Activated T-cell treated with anti-CD3 and anti-CD28 coated beads, Interleukin-2, amount 50 U/mL, for 24 hours (primary cell): Measurements from ENCODE around the gene ZNF490.
"Not testable (repeated sequence)": the region's sequence is repeated elsewhere in the genome, so short reads cannot be mapped to it uniquely, and the experiment has no call there.

ENCODE experiments used
- DNase-seq: peaks from one replicate; pipeline ENCODE4 v3.0.0-alpha.2; 2020
- H3K27ac Mint-ChIP-seq: 2 replicates; pipeline ENCODE4 v1.8.0; 2020; ENCODE audit warnings: mild to moderate bottlenecking, mixed read lengths
- H3K27me3 Mint-ChIP-seq: 2 replicates; pipeline ENCODE4 v1.8.0; 2020; ENCODE audit warnings: mixed read lengths
- H3K36me3 Mint-ChIP-seq: 2 replicates; pipeline ENCODE4 v1.8.0; 2020; ENCODE audit warnings: low read depth, mixed read lengths
- H3K4me1 Mint-ChIP-seq: 2 replicates; pipeline ENCODE4 v1.8.0; 2020; ENCODE audit warnings: low read depth, mixed read lengths
- H3K4me3 Mint-ChIP-seq: 2 replicates; pipeline ENCODE4 v1.8.0; 2020; ENCODE audit warnings: mild to moderate bottlenecking, moderate library complexity, mixed read lengths
- H3K9me3 Mint-ChIP-seq: 2 replicates; pipeline ENCODE4 v1.8.0; 2020; ENCODE audit warnings: mixed read lengths

ZNF490 gene

DNA sequence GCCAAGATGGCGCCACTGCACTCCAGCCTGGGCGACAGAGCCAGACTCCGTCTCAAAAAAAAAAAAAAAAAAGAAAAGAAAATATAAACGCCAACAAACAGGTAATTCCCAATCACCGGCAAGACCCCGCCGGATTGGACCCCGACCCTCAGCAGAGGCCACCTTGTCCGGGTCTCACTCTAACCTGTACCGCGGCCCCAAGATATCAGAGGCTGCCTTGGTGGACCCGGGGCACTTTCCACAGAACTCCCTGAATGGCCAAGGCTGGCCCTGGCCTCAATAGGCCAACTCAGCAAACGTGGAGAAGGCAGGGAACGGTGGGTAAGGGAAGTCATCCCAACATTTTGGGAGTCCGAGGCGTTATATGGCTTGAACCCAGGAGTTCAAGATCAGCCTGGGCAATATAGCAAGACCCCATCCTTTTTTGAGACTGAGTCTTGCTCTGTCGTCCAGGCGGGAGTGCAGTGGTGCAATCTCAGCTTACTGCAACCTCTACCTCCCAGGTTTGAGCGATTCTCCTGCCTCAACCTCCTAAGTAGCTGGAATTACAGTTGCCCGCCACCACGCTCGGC, 28.1 kb upstream of the ZNF490 start:
- Mint-ChIP-seq H3K27ac (no peak overlapping the region), H3K4me1 (peaks cover 27% of the 10 kb centered on the region), H3K9me3 (no peaks in the 10 kb centered on the region), H3K27me3 (no peaks in the 10 kb centered on the region), H3K36me3 (peaks cover 29% of the 10 kb centered on the region), H3K4me3 (no peak overlapping the region)
- no peak for DNase-seq

DNA sequence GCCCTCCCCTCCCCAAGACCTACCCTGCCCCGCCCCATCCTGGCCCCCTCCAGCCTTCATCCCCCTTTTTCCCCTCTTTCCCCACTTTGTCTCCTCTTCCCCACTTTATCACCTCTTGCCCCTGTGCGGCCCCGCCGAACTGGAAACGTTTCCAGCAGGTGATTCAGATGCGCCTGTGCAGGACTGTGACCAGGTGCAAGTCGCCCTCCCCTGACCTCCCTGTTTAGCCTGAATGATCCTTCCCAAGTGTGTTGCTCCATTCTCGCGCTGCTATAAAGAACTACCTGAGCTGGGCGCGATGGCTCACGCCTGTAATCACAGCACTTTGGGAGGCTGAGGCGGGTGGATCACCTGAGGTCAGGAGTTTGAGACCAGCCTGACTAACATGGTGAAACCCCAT, 26.0 kb upstream of the ZNF490 start:
- peaks cover 34% of the 10 kb centered on the region for H3K36me3 Mint-ChIP-seq
- DNase-seq: no peak
- no peaks in the 10 kb centered on the region for H3K27me3 Mint-ChIP-seq
- H3K4me3 Mint-ChIP-seq: no peak overlapping the region
- no peaks in the 10 kb centered on the region for H3K9me3 Mint-ChIP-seq
- H3K27ac Mint-ChIP-seq: no peak overlapping the region
- H3K4me1 Mint-ChIP-seq: peaks cover 27% of the 10 kb centered on the region

DNA sequence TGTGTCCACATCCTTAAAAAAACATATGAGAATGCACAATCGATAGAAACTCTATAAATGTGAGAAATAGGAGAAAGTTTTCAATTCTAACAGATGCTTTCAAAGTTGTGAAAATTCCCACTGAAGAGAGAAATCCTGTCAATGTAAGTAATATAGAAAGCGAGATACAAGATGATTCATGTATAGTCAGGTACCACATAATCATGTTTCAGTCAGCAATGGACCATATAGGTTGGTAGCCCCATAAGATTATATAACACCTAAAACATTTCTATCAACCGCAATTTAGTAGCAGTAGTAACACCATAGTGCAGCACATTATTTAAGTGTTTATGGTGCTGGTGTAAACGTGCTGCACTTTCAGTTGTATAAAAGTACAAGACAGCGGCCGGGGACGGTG, 18.6 kb upstream of the ZNF490 start:
- peaks cover 89% of the 10 kb centered on the region for H3K36me3 Mint-ChIP-seq
- H3K27me3 Mint-ChIP-seq: no peaks in the 10 kb centered on the region
- no peak overlapping the region for H3K27ac Mint-ChIP-seq
- no peak for DNase-seq
- peaks cover 15% of the 10 kb centered on the region for H3K4me1 Mint-ChIP-seq
- peaks cover 14% of the 10 kb centered on the region for H3K9me3 Mint-ChIP-seq
- no peak overlapping the region for H3K4me3 Mint-ChIP-seq

- Mint-ChIP-seq H3K27ac (peak overlapping the region; percentile 33), H3K9me3 (peaks cover 14% of the 10 kb centered on the region), H3K27me3 (no peaks in the 10 kb centered on the region), H3K4me3 (no peak overlapping the region), H3K36me3 (peaks cover 88% of the 10 kb centered on the region), H3K4me1 (peaks cover 17% of the 10 kb centered on the region)
- no peak for DNase-seq
Observed at GRCh38 chr19:12628040-12629022, 17.7 kb upstream of the ZNF490 start.

DNA sequence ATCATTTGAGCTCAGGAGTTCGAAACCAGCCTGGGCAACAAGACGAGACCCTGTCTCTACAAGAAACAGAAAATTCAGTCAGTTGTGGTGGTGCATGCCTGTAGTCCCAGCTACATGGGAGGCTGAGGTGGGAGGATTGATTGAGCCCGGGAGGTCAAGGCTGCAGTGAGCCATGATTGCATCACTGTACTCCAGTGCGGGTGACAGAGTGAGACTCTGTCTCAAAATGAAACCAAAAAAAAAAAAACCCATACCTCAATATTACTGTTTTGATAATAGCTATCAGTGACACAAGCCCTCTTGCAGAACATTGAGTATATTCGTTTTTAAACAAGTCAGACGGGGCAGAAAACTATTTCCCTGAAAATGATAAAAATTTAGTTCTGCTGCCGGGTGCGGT, 16.3 kb upstream of the ZNF490 start:
- H3K4me1 Mint-ChIP-seq: peaks cover 21% of the 10 kb centered on the region
- no peak for DNase-seq
- no peak overlapping the region for H3K27ac Mint-ChIP-seq
- H3K36me3 Mint-ChIP-seq: peaks cover 83% of the 10 kb centered on the region
- H3K4me3 Mint-ChIP-seq: no peak overlapping the region
- no peaks in the 10 kb centered on the region for H3K27me3 Mint-ChIP-seq
- H3K9me3 Mint-ChIP-seq: peaks cover 14% of the 10 kb centered on the region

DNA sequence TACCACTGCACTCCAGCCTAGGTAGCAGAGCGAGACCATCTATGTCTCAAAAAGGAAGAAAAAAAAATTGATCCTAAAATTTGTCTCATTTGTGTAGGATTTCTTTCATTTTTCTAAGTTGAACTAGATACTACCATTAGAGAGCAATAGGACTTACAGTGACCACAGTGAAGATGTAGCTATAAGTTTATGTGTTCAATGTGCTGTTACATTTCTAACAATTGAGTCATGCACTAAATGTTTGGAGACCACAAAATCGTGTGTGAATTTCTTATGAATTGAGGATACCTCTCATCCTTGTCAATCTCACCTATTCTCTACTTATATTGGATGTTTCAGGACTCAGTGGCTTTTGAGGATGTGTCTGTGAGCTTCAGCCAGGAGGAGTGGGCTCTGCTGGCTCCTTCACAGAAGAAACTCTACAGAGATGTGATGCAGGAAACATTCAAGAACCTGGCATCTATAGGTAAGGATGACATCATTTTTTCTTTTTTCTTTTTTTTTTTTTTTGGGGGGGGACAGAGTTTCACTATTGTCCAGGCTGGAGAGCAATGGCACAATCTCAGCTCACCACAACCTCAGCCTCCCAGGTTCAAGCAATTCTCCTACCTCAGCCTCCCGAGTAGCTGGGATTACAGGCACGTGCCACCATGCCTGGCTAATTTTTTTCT, 12.9 kb upstream of the ZNF490 start:
- Mint-ChIP-seq H3K27me3 (no peaks in the 10 kb centered on the region), H3K4me1 (peaks cover 23% of the 10 kb centered on the region), H3K36me3 (peaks cover 68% of the 10 kb centered on the region), H3K4me3 (no peak overlapping the region), H3K27ac (no peak overlapping the region), H3K9me3 (peaks cover 8% of the 10 kb centered on the region)
- no peak for DNase-seq

GRCh38 chr19:12621253-12622024, 10.8 kb upstream of the ZNF490 start:
- Mint-ChIP-seq H3K4me1 (peaks cover 34% of the 10 kb centered on the region), H3K36me3 (peaks cover 59% of the 10 kb centered on the region)
- DNase-seq, H3K27me3 Mint-ChIP-seq, H3K9me3 Mint-ChIP-seq, H3K4me3 Mint-ChIP-seq, H3K27ac Mint-ChIP-seq: not testable (repeated sequence)

GRCh38 chr19:12617646-12618045, 7.0 kb upstream of the ZNF490 start:
- Mint-ChIP-seq H3K36me3 (peaks cover 62% of the 10 kb centered on the region), H3K27ac (no peak overlapping the region), H3K4me3 (no peak overlapping the region), H3K4me1 (peaks cover 59% of the 10 kb centered on the region), H3K9me3 (no peaks in the 10 kb centered on the region), H3K27me3 (no peaks in the 10 kb centered on the region)
- no peak for DNase-seq

DNA sequence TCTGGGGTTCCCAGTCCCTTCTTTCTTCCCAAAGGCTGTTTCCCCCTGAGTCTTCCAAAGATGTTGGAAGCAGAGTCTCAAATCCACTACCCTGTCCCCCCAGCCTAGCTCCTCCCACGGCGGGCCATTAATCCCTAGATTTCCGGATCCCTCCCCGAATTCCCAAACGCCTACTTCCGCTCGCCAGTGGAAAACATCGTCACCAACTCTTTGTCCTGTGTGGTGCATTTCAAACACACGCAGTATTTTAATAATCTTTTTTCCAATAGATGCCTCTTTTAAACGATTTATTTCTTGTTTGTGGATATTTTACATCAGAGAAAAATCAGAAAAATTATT, 717 bp upstream of the ZNF490 start:
- H3K36me3 Mint-ChIP-seq: peaks cover 63% of the 10 kb centered on the region

GRCh38 chr19:12607631-12608030, 3.0 kb downstream of the ZNF490 start:
- no peak for DNase-seq
- Mint-ChIP-seq H3K9me3 (no peaks in the 10 kb centered on the region), H3K27ac (no peak overlapping the region), H3K36me3 (peaks cover 49% of the 10 kb centered on the region), H3K4me3 (no peak overlapping the region), H3K4me1 (peaks cover 36% of the 10 kb centered on the region), H3K27me3 (no peaks in the 10 kb centered on the region)

More for the DNA sequence above, 717 bp upstream of the ZNF490 start:
- peak overlapping the region; percentile 99 for H3K27ac Mint-ChIP-seq
- no peaks in the 10 kb centered on the region for H3K9me3 Mint-ChIP-seq
- no peak for DNase-seq
- H3K4me1 Mint-ChIP-seq: peaks cover 50% of the 10 kb centered on the region
- H3K4me3 Mint-ChIP-seq: peak overlapping the region; percentile 100
- H3K27me3 Mint-ChIP-seq: no peaks in the 10 kb centered on the region

- no peak for DNase-seq
- no peak overlapping the region for H3K27ac Mint-ChIP-seq
- H3K36me3 Mint-ChIP-seq: peaks cover 54% of the 10 kb centered on the region
- H3K9me3 Mint-ChIP-seq: no peaks in the 10 kb centered on the region
- no peak overlapping the region for H3K4me3 Mint-ChIP-seq
- peaks cover 32% of the 10 kb centered on the region for H3K4me1 Mint-ChIP-seq
- no peaks in the 10 kb centered on the region for H3K27me3 Mint-ChIP-seq
Observed at GRCh38 chr19:12606796-12607195, 3.8 kb downstream of the ZNF490 start.

- Mint-ChIP-seq H3K27ac (peak overlapping the region; percentile 75), H3K4me1 (peaks cover 18% of the 10 kb centered on the region), H3K9me3 (no peaks in the 10 kb centered on the region), H3K4me3 (no peak overlapping the region), H3K36me3 (peaks cover 46% of the 10 kb centered on the region), H3K27me3 (no peaks in the 10 kb centered on the region)
- DNase-seq: no peak
Observed at GRCh38 chr19:12603714-12604113, 6.9 kb downstream of the ZNF490 start.

DNA sequence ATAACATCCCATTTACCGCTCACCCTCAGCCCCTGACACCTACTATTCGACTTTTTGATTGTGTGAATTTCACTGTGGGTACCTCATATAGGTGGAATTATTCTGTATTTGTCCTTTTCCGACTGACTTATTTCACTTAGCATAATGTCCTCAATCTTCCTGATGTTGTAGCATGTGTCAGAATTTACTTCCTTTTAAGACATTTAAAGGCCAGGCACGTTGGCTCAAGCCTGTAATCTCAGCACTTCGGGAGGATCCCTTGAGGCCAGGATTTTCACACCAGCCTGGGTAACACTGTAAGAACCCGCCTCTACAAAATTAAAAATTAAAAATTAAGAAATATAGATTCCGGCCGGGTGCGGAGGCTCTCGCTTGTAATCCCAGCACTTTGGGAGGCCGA, 13.0 kb downstream of the ZNF490 start:
- Mint-ChIP-seq H3K36me3 (peaks cover 39% of the 10 kb centered on the region), H3K27ac (no peak overlapping the region), H3K4me3 (no peak overlapping the region), H3K9me3 (no peaks in the 10 kb centered on the region), H3K27me3 (no peaks in the 10 kb centered on the region), H3K4me1 (no peaks in the 10 kb centered on the region)
- DNase-seq: no peak

GRCh38 chr19:12596927-12597548, 13.6 kb downstream of the ZNF490 start:
- Mint-ChIP-seq H3K9me3 (no peaks in the 10 kb centered on the region), H3K4me3 (no peak overlapping the region), H3K27me3 (no peaks in the 10 kb centered on the region), H3K36me3 (peaks cover 33% of the 10 kb centered on the region), H3K4me1 (no peaks in the 10 kb centered on the region), H3K27ac (no peak overlapping the region)
- no peak for DNase-seq
